Activated T-cell treated with anti-CD3 and anti-CD28 coated beads, Interleukin-2, amount 50 U/mL, for 48 hours (primary cell): Measurements from ENCODE around the gene RBM43.
A peak's percentile ranks its signal among the peaks of the same experiment; 100 is the strongest.
"Not testable (repeated sequence)": the region's sequence is repeated elsewhere in the genome, so short reads cannot be mapped to it uniquely, and the experiment has no call there.

Experiments
- DNase-seq, 2 experiments: peaks; one replicate each; pipeline ENCODE4 v3.0.0-alpha.2; 2020

The RBM43 gene

GRCh38 chr2:151267537-151267936 is 5.9 kb upstream of the RBM43 start:
- DNase-seq, result no peak

- DNase-seq, result no peak
Observed at GRCh38 chr2:151265991-151266390, 4.3 kb upstream of the RBM43 start.

GRCh38 chr2:151264157-151264825 is 2.6 kb upstream of the RBM43 start:
- DNase-seq, result no peak

GRCh38 chr2:151262629-151263028 is 966 bp upstream of the RBM43 start:
- no peak for DNase-seq

GRCh38 chr2:151261977-151262291 is 271 bp upstream of the RBM43 start:
- DNase-seq, result no peak

GRCh38 chr2:151260573-151261230 is 961 bp downstream of the RBM43 start:
- no peak for DNase-seq

- no peak for DNase-seq
Observed at GRCh38 chr2:151258121-151258520, 3.5 kb downstream of the RBM43 start.

- no peak for DNase-seq
Observed at GRCh38 chr2:151252646-151253045, 9.0 kb downstream of the RBM43 start.

- no peak for DNase-seq
Observed at GRCh38 chr2:151251012-151251411, 10.7 kb downstream of the RBM43 start.

DNA sequence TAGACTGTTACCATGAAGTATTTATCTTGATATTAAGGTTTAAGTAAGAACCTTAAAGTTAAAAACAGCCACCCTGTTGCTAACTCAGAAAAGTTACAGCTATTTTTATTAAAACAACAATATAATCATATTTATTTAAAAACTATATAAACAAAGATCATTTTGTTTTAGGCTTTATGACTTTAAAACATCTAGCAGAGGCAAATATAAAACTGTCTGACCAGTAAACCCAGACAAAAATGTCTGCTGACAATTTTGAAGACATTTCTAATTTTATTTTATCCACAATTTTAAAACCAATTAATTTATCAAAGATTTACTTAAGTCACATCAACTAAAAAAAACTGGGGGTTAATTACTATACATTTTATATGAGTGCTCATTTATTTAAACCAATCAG is 14.2 kb downstream of the RBM43 start:
- no peak for DNase-seq

DNA sequence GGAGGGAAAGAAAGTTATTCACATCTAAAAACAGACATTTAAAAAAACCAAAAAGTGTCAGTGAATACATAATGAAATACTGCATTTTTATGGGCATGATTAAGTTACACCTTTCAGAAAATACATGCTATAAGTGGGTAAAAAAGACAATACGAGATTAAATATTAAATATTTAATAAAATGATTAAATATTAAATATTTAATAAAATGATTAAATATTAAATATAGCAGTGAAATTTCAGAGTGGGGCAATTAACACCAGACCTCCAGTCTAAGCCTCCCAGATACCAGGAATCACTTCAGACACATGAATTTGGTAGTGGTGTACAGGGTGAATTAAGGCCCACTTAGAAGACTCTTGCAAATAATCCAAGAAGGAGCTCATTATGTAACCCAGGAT is 15.5 kb downstream of the RBM43 start:
- no peak for DNase-seq

- no peak for DNase-seq
Observed at GRCh38 chr2:151243468-151243867, 18.2 kb downstream of the RBM43 start.

DNA sequence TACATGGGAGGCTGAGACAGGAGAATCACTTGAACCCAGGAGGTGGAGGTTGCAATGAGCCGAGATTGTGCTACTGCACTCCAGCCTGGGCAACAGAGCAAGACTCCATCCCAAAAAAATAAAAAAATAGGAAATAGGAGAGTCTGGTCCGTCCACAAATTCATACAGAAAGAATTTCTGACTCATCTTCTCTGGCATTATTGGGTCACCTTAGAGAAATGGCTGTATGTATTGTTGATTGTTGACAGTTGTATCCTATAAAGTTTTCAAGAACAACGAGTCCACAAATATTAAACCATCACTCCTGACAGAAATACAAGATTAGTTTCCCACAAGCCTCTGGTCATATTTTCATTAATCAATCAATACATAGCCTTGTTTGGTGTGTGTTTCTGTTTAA is 20.4 kb downstream of the RBM43 start:
- DNase-seq, result no peak

DNA sequence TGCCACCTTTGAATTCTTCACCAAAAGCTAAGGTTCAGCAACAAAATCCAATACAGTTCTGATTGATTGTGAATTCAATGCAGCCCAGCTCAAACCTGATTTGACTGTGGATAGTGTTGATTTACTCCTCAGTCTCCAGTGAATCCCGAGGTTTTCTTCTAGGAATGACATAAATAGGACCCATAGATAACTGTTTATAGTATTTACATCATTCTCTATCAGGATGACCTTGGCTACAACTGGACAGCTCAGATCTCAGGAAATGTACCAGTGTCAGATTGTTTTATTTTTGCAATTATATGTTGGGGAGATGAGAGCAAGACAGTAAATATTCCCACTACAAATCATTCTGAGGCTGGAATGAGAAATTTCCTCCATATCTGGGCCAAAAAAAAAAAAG is 21.2 kb downstream of the RBM43 start:
- no peak for DNase-seq

- no peak for DNase-seq
Observed at GRCh38 chr2:151239624-151240023, 22.0 kb downstream of the RBM43 start.

- DNase-seq, result peak; percentile 30 to 36
Observed at GRCh38 chr2:151238527-151239487, 22.9 kb downstream of the RBM43 start.

DNA sequence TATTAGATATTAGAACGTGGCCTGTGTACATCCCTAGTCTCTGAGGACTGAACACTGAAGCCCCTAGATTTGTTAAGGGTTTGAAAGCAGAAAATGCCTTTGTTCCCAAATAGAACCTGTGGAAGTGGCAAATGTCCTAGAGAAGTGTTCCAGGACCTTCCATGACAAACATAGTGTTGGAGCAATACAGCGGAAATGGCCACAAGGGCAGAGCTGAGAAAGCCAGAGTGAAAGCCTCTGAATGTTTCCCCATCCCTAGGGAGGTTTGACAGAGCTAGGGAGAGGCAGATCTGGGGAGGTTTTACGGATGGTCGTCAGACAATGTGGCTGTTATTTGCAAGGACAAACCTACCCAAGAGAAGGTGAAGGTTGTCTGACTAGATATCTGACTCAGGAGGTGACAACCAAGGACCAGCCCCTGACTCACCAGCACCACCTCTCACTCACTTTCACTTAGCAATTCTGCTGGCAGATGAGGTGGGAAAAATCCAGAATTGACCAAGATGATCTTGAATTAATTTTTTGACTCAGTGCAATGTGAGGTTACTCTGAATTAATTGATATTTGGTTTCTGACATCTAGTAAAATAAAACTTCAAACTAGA is 24.1 kb downstream of the RBM43 start:
- DNase-seq, result peak in 1 of 2 experiments; percentile 41

DNA sequence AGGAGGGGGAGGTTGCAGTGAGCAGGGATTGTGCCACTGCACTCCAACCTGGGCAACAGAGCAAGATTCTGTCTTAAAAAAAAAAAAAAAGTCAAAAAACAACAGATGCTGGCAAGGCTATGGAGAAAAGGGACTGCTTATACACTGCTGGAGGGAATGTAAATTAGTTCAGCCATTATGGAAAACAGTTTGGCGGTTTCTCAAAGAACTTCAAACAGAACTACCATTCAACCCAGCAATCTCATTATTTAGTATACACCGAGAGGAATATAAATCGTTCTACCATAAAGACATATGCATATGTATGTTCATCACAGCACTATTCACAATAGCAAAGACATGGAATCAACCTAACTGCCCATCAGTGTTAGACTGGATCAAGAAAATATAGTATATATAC is 27.9 kb downstream of the RBM43 start:
- not testable (repeated sequence) for DNase-seq

DNA sequence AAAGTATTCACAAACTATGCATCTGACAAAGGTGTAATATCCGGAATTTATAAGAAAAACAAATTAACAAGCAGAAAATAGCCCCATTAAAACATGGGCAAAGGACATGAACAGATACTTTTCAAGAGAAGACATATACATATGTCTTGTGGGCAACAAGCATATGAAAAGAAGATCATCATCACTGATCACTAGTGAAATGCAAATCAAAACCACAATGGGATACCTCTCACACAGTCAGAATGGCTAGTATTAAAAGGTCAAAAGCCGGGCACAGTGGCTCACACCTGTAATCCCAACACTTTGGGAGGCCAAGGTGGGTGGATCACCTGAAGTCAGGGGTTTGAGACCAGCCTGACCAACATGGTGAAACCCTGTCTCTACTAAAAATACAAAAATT is 28.4 kb downstream of the RBM43 start:
- not testable (repeated sequence) for DNase-seq

DNA sequence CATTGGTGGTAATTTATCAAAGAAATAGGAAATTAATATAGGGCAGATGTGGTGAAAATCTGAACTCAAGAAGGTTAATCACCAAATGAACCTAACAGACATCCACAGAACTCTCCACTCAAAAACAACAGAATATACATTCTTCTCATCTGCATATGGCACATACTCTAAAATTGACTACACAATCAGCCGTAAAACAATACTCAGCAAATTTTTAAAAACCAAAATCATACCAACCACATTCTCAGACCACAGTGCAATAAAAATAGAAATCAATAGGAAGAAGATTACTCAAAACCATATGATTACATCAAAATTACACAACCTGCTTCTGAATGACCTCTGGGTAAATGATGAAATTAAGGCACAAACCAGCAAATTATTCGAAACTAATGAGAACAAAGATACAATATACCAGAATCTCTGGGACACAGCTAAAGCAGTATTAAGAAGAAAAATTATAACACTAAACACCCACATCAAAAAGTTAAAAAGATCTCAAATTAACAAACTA is 31.0 kb downstream of the RBM43 start:
- no peak for DNase-seq

DNA sequence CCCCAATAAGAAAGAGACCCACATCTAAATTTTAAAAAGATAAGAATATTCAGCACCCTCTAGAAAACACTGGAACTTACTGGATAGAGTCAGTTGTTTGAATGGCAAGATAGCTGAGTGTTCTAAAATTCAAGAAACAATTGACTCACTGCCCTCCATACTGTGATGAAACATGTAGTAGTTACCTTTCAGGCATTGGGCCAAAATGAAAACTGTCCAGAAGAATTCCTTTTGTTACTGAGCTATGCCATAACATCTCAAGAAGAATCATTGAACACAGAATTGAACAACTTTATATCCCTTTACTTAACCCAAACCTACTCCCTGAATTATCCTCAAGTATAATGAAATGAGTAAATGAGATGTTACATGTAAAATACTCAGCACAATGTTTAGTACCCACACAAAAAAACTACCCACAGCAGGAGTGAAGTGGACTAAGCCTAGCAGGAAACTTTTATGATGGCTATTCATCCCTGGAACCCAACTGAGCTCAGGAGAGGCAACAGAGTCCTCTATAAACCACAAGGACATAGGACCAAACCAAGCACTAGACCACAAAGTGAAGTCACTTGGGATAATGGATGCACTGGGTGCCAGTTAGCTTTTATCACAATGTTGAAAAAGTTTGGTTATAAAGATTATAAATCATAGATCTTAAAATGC is 32.7 kb downstream of the RBM43 start:
- no peak for DNase-seq

- no peak for DNase-seq
Observed at GRCh38 chr2:151217343-151217742, 44.3 kb downstream of the RBM43 start.

- no peak for DNase-seq
Observed at GRCh38 chr2:151207100-151207499, 54.6 kb downstream of the RBM43 start.
